ENCODE data around the gene PITPNM3.
A peak's percentile ranks its signal among the peaks of the same experiment; 100 is the strongest.
"Not testable (repeated sequence)": the region's sequence is repeated elsewhere in the genome, so short reads cannot be mapped to it uniquely, and the experiment has no call there.

PITPNM3 gene

GRCh38 chr17:6556121-6557039, at the start of gene PITPNM3:
PITPNM3 (minus strand) TSS chr17:6556555; CDS start chr17:6556406, 149 bp downstream.
- DNase-seq = peak; percentile 49

- DNase-seq = no peak
Observed at GRCh38 chr17:6605142-6605541, 48.8 kb upstream of the PITPNM3 start.

- DNase-seq = no peak
Observed at GRCh38 chr17:6603744-6604325, 47.5 kb upstream of the PITPNM3 start.

- DNase-seq = no peak
Observed at GRCh38 chr17:6602141-6602540, 45.8 kb upstream of the PITPNM3 start.

- DNase-seq = no peak
Observed at GRCh38 chr17:6599364-6599763, 43.0 kb upstream of the PITPNM3 start.

- DNase-seq = no peak
Observed at GRCh38 chr17:6597727-6598126, 41.4 kb upstream of the PITPNM3 start.

- no peak for DNase-seq
Observed at GRCh38 chr17:6596941-6597340, 40.6 kb upstream of the PITPNM3 start.

- no peak for DNase-seq
Observed at GRCh38 chr17:6596511-6596910, 40.2 kb upstream of the PITPNM3 start.

- DNase-seq = no peak
Observed at GRCh38 chr17:6596081-6596480, 39.7 kb upstream of the PITPNM3 start.

GRCh38 chr17:6593371-6593770, 37.0 kb upstream of the PITPNM3 start:
- not testable (repeated sequence) for DNase-seq

GRCh38 chr17:6592173-6592572, 35.8 kb upstream of the PITPNM3 start:
- DNase-seq = no peak

GRCh38 chr17:6591599-6592158, 35.3 kb upstream of the PITPNM3 start:
- no peak for DNase-seq

GRCh38 chr17:6589266-6589946, 33.1 kb upstream of the PITPNM3 start:
- DNase-seq = no peak

GRCh38 chr17:6588165-6588564, 31.8 kb upstream of the PITPNM3 start:
- DNase-seq = no peak

- DNase-seq = no peak
Observed at GRCh38 chr17:6587310-6587709, 31.0 kb upstream of the PITPNM3 start.

GRCh38 chr17:6583411-6583810, 27.1 kb upstream of the PITPNM3 start:
- DNase-seq = no peak

- no peak for DNase-seq
Observed at GRCh38 chr17:6580625-6581024, 24.3 kb upstream of the PITPNM3 start.

GRCh38 chr17:6578491-6578890, 22.1 kb upstream of the PITPNM3 start:
- no peak for DNase-seq

GRCh38 chr17:6577686-6578263, 21.4 kb upstream of the PITPNM3 start:
- no peak for DNase-seq

GRCh38 chr17:6576038-6576785, 19.9 kb upstream of the PITPNM3 start:
- no peak for DNase-seq

- no peak for DNase-seq
Observed at GRCh38 chr17:6575596-6575988, 19.2 kb upstream of the PITPNM3 start.
